ENCODE results near the gene HMGN4. TPM values are rescaled to one million over a fixed set of nuclear protein-coding genes. Genes with fewer than 3 reads are reported as not detected.
A peak's percentile ranks its signal among the peaks of the same experiment; 100 is the strongest.

HMGN4 gene
- total and polyA plus RNA-seq, 9 of the 15 experiments (the other 6 are each of a cell fraction or from before 2014, with no cell fraction given), result 35.4 to 134 (median 94.1) TPM

DNA sequence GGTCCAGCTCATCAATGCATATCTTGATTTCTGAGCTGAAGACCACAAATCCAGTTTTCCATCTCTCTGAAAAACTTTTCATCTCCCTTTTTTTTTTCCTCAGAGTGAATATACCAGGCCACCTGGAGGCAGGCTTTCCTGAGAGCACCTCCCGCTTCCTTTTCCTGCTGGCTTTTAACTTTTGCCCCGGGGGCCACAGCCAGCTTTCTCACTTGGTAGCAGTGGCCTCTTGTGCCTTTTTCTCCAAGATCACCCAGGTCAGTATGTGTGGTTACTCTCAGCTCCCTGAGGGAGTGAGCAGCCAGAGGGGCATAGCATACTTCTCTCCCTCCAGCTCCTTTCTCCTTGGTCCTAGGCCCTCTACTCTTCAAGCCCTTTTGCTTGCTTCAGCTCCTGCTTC is 38.1 kb upstream of the HMGN4 start, which contains the start of gene BTN1A1:
TSS of gene BTN1A1 (plus strand) at position 202 of the 400 bp plus-strand sequence. CDS start 984 bp downstream, outside the sequence.
- CTCF ChIA-PET (ENCODE audit: low intra/inter-chr PET ratio), result no interaction called here

More for the DNA sequence above, 38.1 kb upstream of the HMGN4 start, which contains the start of gene BTN1A1:
- Histone ChIP-seq H3K4me2 (ENCODE audit: insufficient read depth, low read length) (no peak within 1 kb of the TSS), H4K20me1 (replicated peaks; ENCODE audit: control insufficient read depth, insufficient read depth, low read length) (no peaks in the 10 kb centered on the region), H3K27ac (ENCODE audit: extremely low read depth, low read depth, low read length) (no peak within 1 kb of the TSS), H3K4me3 (no peak within 1 kb of the TSS), H3K9ac (ENCODE audit: insufficient read depth in 1 of 2, low read depth in 2 of 2, low read length in 2 of 2) (peak within 1 kb of the TSS in 1 of 2 experiments; percentile 49; a peak in 1 of 4 replicates), H2AFZ (ENCODE audit: low read depth, low read length) (no peak within 1 kb of the TSS; the same call in 1 of the 2 replicates), H3K9me1 (ENCODE audit: control insufficient read depth, insufficient read depth, low read length) (no peaks in the 10 kb centered on the region), H3K36me3 (ENCODE audit: control insufficient read depth, insufficient read depth, low read length) (no peaks in the 10 kb centered on the region), H3K79me2 (ENCODE audit: control insufficient read depth, insufficient read depth, low read length) (no peaks in the 10 kb centered on the region), H3K27me3 (ENCODE audit: control insufficient read depth in 2 of 2, insufficient read depth in 2 of 2, low read length in 2 of 2) (no peaks in the 10 kb centered on the region), H3K9me3 (replicated peaks; ENCODE audit: control insufficient read depth, insufficient read depth, low read depth, low read length) (no peaks in the 10 kb centered on the region), H3K4me1 (replicated peaks in 1 of 2; ENCODE audit: control insufficient read depth in 2 of 2, insufficient read depth in 2 of 2, low read length in 2 of 2) (peaks cover 10 to 19% of the 10 kb centered on the region in 2 experiments)
- FAIRE-seq, result peak; percentile 46
- in situ Hi-C loops (cut with MboI) (no loop called here), intact Hi-C loops (cut with micrococcal nuclease) (no loop called here)
- no peak for ATAC-seq
- DNase-seq (ENCODE audit: extremely low read depth in 1 of 4, low spot score in 3 of 4), result no peak
- WGBS (ENCODE audit: insufficient coverage, low coverage, missing lambda C conversion rate), result 30% methylated on average over 2 of the region's 2 CpGs
- POLR2A ChIA-PET, result interaction anchor here (0.8 to 2.6 kb wide), 3 partner anchors 10 to 33 kb away, joined by 3 to 11 read pairs (median 5); no protein-coding TSS in a partner anchor
- no TSS peak for BruUV-seq (replicated peaks)
- no peak for TF ChIP-seq GATAD2A (IDR thresholded peaks at IDR 0.05)
- TF ChIP-seq, protein P1, sequence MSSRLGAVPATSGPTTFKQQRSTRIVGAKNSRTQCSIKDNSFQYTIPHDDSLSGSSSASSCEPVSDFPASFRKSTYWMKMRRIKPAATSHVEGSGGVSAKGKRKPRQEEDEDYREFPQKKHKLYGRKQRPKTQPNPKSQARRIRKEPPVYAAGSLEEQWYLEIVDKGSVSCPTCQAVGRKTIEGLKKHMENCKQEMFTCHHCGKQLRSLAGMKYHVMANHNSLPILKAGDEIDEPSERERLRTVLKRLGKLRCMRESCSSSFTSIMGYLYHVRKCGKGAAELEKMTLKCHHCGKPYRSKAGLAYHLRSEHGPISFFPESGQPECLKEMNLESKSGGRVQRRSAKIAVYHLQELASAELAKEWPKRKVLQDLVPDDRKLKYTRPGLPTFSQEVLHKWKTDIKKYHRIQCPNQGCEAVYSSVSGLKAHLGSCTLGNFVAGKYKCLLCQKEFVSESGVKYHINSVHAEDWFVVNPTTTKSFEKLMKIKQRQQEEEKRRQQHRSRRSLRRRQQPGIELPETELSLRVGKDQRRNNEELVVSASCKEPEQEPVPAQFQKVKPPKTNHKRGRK (tag; IDR thresholded peaks at IDR 0.05), result 0 out of 2 replicates have a peak, but pooled peaks have one; percentile 10
- TF ChIP-seq ZNF384 (IDR thresholded peaks at IDR 0.05; ENCODE audit: low read depth, low read length), result 0 out of 2 replicates have a peak, but pooled peaks have one; percentile 16

All from K562 (cell line).